Measurements from ENCODE around the gene PDE1C. TPM values are rescaled to one million over a fixed set of nuclear protein-coding genes. Genes with fewer than 3 reads are reported as not detected.

PDE1C gene
- total RNA-seq, 3 donors from 2014 or later (not counting 1 experiment from before 2014, with no cell fraction given) = not detected

- no peak overlapping the region for H3K27ac Mint-ChIP-seq
- no peak overlapping the region for H3K4me3 Mint-ChIP-seq
These were observed 212.2 kb downstream of the PDE1C start for GRCh38 chr7:31858055-31858454.

GRCh38 chr7:31857172-31857571 lies 213.0 kb downstream of the PDE1C start:
- H3K27ac Mint-ChIP-seq = no peak overlapping the region
- H3K27ac ChIP-seq (ENCODE audit: low read length) = no peak overlapping the region
- no peak overlapping the region for H3K4me3 ChIP-seq (ENCODE audit: low read length)
- intact Hi-C loops (cut with micrococcal nuclease) = no loop called here
- H3K9me3 Mint-ChIP-seq = peaks cover 2 to 3% of the 10 kb centered on the region in 2 donors
- H3K36me3 Mint-ChIP-seq = no peaks in the 10 kb centered on the region
- H3K9me3 ChIP-seq (ENCODE audit: control insufficient read depth, insufficient read depth, low read length) = no peaks in the 10 kb centered on the region
- no peaks in the 10 kb centered on the region for H3K27me3 Mint-ChIP-seq (ENCODE audit: low read depth in 2 of 2)
- H3K4me1 Mint-ChIP-seq = no peaks in the 10 kb centered on the region
- DNase-seq (no peak), ATAC-seq (no peak)
- TF ChIP-seq, protein P1, sequence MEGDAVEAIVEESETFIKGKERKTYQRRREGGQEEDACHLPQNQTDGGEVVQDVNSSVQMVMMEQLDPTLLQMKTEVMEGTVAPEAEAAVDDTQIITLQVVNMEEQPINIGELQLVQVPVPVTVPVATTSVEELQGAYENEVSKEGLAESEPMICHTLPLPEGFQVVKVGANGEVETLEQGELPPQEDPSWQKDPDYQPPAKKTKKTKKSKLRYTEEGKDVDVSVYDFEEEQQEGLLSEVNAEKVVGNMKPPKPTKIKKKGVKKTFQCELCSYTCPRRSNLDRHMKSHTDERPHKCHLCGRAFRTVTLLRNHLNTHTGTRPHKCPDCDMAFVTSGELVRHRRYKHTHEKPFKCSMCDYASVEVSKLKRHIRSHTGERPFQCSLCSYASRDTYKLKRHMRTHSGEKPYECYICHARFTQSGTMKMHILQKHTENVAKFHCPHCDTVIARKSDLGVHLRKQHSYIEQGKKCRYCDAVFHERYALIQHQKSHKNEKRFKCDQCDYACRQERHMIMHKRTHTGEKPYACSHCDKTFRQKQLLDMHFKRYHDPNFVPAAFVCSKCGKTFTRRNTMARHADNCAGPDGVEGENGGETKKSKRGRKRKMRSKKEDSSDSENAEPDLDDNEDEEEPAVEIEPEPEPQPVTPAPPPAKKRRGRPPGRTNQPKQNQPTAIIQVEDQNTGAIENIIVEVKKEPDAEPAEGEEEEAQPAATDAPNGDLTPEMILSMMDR (IDR thresholded peaks at IDR 0.05) = no peak
- H3K27me3 ChIP-seq (ENCODE audit: control insufficient read depth, insufficient read depth, low read length) = no peaks in the 10 kb centered on the region
- no peaks in the 10 kb centered on the region for H3K36me3 ChIP-seq (ENCODE audit: control insufficient read depth, insufficient read depth, low read length)
- 83% methylated on average over 2 of the region's 2 CpGs for WGBS (ENCODE audit: insufficient coverage)
- no peaks in the 10 kb centered on the region for H3K4me1 ChIP-seq (ENCODE audit: control insufficient read depth, insufficient read depth, low read length)
- no peak overlapping the region for H3K4me3 Mint-ChIP-seq

More at GRCh38 chr7:31858055-31858454, 212.2 kb downstream of the PDE1C start:
- ATAC-seq (no peak), DNase-seq (no peak)
- no peaks in the 10 kb centered on the region for H3K36me3 ChIP-seq (ENCODE audit: control insufficient read depth, insufficient read depth, low read length)
- no peaks in the 10 kb centered on the region for H3K27me3 ChIP-seq (ENCODE audit: control insufficient read depth, insufficient read depth, low read length)
- H3K27ac ChIP-seq (ENCODE audit: low read length) = no peak overlapping the region
- Mint-ChIP-seq H3K9me3 (peaks cover 2 to 3% of the 10 kb centered on the region in 2 donors), H3K36me3 (no peaks in the 10 kb centered on the region), H3K27me3 (ENCODE audit: low read depth in 2 of 2) (no peaks in the 10 kb centered on the region), H3K4me1 (no peaks in the 10 kb centered on the region)
- H3K4me3 ChIP-seq (ENCODE audit: low read length) = no peak overlapping the region
- H3K4me1 ChIP-seq (ENCODE audit: control insufficient read depth, insufficient read depth, low read length) = no peaks in the 10 kb centered on the region
- no peaks in the 10 kb centered on the region for H3K9me3 ChIP-seq (ENCODE audit: control insufficient read depth, insufficient read depth, low read length)
- TF ChIP-seq, protein P1 (IDR thresholded peaks at IDR 0.05) = no peak
- intact Hi-C loops (cut with micrococcal nuclease) = no loop called here
- WGBS (ENCODE audit: insufficient coverage) = 100% methylated on average over 1 of the region's 2 CpGs

DNA sequence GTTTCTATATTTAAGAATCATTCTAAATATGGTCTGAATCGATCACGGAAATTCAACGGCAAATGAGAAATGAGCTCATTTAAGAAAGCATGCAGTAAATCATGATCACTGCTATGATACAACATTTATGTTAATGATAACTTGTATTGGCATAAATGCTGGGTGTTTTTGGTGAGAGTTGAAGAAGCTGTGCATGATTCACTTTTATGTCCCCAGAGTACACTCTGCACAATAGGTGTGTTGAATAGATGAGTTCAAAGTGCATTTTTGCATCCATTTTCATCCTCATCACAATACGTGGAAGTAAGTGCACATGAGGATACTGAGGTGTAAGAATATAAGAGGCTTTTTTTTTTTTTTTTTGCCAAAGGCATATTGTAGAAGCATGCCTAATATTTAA lies 213.9 kb downstream of the PDE1C start:
- H3K36me3 ChIP-seq (ENCODE audit: control insufficient read depth, insufficient read depth, low read length) = no peaks in the 10 kb centered on the region
- no peaks in the 10 kb centered on the region for H3K9me3 ChIP-seq (ENCODE audit: control insufficient read depth, insufficient read depth, low read length)
- no peak overlapping the region for H3K4me3 Mint-ChIP-seq
- no peaks in the 10 kb centered on the region for H3K4me1 Mint-ChIP-seq
- no peaks in the 10 kb centered on the region for H3K27me3 Mint-ChIP-seq (ENCODE audit: low read depth in 2 of 2)
- intact Hi-C loops (cut with micrococcal nuclease) = no loop called here
- no peak for DNase-seq
- 100% methylated on average over 3 of the region's 4 CpGs for WGBS (ENCODE audit: insufficient coverage)
- no peaks in the 10 kb centered on the region for H3K4me1 ChIP-seq (ENCODE audit: control insufficient read depth, insufficient read depth, low read length)
- H3K4me3 ChIP-seq (ENCODE audit: low read length) = no peak overlapping the region
- no peaks in the 10 kb centered on the region for H3K36me3 Mint-ChIP-seq
- no peak overlapping the region for H3K27ac Mint-ChIP-seq
- no peaks in the 10 kb centered on the region for H3K27me3 ChIP-seq (ENCODE audit: control insufficient read depth, insufficient read depth, low read length)
- no peak for ATAC-seq
- H3K9me3 Mint-ChIP-seq = peaks cover 2 to 3% of the 10 kb centered on the region in 2 donors
- no peak overlapping the region for H3K27ac ChIP-seq (ENCODE audit: low read length)
- TF ChIP-seq, protein P1 (IDR thresholded peaks at IDR 0.05) = no peak

- no peaks in the 10 kb centered on the region for H3K27me3 Mint-ChIP-seq (ENCODE audit: low read depth in 2 of 2)
- H3K9me3 Mint-ChIP-seq = peaks cover 2 to 3% of the 10 kb centered on the region in 2 donors
- DNase-seq = no peak
These were observed 214.7 kb downstream of the PDE1C start for GRCh38 chr7:31855530-31855929.

More at GRCh38 chr7:31855530-31855929, 214.7 kb downstream of the PDE1C start:
- whole genome bisulfite sequencing (ENCODE audit: insufficient coverage) = no CpG with 5 or more reads among the region's 1 CpG
- Histone ChIP-seq H3K4me1 (ENCODE audit: control insufficient read depth, insufficient read depth, low read length) (no peaks in the 10 kb centered on the region), H3K4me3 (ENCODE audit: low read length) (no peak overlapping the region), H3K27ac (ENCODE audit: low read length) (no peak overlapping the region), H3K9me3 (ENCODE audit: control insufficient read depth, insufficient read depth, low read length) (no peaks in the 10 kb centered on the region), H3K36me3 (ENCODE audit: control insufficient read depth, insufficient read depth, low read length) (no peaks in the 10 kb centered on the region), H3K27me3 (ENCODE audit: control insufficient read depth, insufficient read depth, low read length) (no peaks in the 10 kb centered on the region)
- no peaks in the 10 kb centered on the region for H3K4me1 Mint-ChIP-seq
- intact Hi-C loops (cut with micrococcal nuclease) = no loop called here
- no peak overlapping the region for H3K27ac Mint-ChIP-seq
- H3K36me3 Mint-ChIP-seq = no peaks in the 10 kb centered on the region
- TF ChIP-seq, protein P1 (IDR thresholded peaks at IDR 0.05) = no peak
- no peak for ATAC-seq
- H3K4me3 Mint-ChIP-seq = no peak overlapping the region

All from natural killer cell (primary cell).